C4-2B (cell line): ENCODE results near the gene CCDC97.

Experiments
- ZFX ChIP-seq: fragments of 450-650 bp; IDR thresholded peaks from 2 replicates; pipeline ENCODE4 v1.6.1; 2017
- TF ChIP-seq, protein P1 (sequence below): fragments of 450-650 bp; conservative IDR thresholded peaks from 2 replicates; pipeline ENCODE4 v1.5.1; 2017; ENCODE audit warnings: mild to moderate bottlenecking

DNA sequence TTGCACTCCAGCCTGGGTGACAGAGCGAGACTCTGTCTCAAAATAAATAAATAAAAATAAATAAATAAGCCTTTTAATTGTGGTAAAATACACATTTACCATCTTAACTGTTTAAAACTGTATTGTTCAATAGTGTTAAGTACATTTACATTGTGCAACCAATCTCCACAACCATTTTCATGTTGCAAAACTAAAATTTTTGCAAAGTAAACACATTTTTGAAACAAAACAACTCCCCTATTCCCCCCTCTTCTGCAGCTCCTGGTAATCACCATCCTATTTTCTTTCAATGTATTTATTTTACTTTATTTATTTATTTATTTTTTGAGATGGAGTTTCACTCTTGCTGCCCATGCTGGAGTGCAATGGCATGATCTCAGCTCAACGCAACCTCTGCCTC is 59.8 kb downstream of the CCDC97 start:
- TF ChIP-seq, protein P1, sequence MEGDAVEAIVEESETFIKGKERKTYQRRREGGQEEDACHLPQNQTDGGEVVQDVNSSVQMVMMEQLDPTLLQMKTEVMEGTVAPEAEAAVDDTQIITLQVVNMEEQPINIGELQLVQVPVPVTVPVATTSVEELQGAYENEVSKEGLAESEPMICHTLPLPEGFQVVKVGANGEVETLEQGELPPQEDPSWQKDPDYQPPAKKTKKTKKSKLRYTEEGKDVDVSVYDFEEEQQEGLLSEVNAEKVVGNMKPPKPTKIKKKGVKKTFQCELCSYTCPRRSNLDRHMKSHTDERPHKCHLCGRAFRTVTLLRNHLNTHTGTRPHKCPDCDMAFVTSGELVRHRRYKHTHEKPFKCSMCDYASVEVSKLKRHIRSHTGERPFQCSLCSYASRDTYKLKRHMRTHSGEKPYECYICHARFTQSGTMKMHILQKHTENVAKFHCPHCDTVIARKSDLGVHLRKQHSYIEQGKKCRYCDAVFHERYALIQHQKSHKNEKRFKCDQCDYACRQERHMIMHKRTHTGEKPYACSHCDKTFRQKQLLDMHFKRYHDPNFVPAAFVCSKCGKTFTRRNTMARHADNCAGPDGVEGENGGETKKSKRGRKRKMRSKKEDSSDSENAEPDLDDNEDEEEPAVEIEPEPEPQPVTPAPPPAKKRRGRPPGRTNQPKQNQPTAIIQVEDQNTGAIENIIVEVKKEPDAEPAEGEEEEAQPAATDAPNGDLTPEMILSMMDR = no peak
- TF ChIP-seq ZFX = no peak
